GM21619 (cell line): Measurements from ENCODE around the gene FLOT2.
"Not testable (repeated sequence)": the region's sequence is repeated elsewhere in the genome, so short reads cannot be mapped to it uniquely, and the experiment has no call there.

ENCODE experiments used
- ATAC-seq: cut with Tn5 transposase; IDR thresholded peaks from one replicate; pipeline ENCODE4 v1.9.1; 2021; ENCODE audit not compliant: unreplicated experiment

FLOT2 gene

GRCh38 chr17:28897769-28898526, 415 bp upstream of the FLOT2 start:
- ATAC-seq: no peak

- ATAC-seq: no peak
These were observed 1.0 kb downstream of the FLOT2 start for GRCh38 chr17:28896491-28896883.

GRCh38 chr17:28895794-28896447, 1.6 kb downstream of the FLOT2 start:
- no peak for ATAC-seq

GRCh38 chr17:28893248-28894183, 4.0 kb downstream of the FLOT2 start:
- ATAC-seq: not testable (repeated sequence)

GRCh38 chr17:28892024-28892423, 5.5 kb downstream of the FLOT2 start:
- no peak for ATAC-seq

- no peak for ATAC-seq
These were observed 6.3 kb downstream of the FLOT2 start for GRCh38 chr17:28891201-28891600.

- no peak for ATAC-seq
These were observed 7.5 kb downstream of the FLOT2 start for GRCh38 chr17:28889996-28890395.

GRCh38 chr17:28888832-28889231, 8.7 kb downstream of the FLOT2 start:
- ATAC-seq: no peak

- no peak for ATAC-seq
These were observed 9.6 kb downstream of the FLOT2 start for GRCh38 chr17:28887871-28888471.

GRCh38 chr17:28885951-28886350, 11.6 kb downstream of the FLOT2 start:
- no peak for ATAC-seq

GRCh38 chr17:28885363-28885762, 12.2 kb downstream of the FLOT2 start:
- no peak for ATAC-seq

GRCh38 chr17:28883967-28884702, 13.4 kb downstream of the FLOT2 start:
- ATAC-seq: no peak

- ATAC-seq: no peak
These were observed 15.2 kb downstream of the FLOT2 start for GRCh38 chr17:28882154-28882895.

GRCh38 chr17:28881533-28882056, 15.9 kb downstream of the FLOT2 start:
- ATAC-seq: no peak

GRCh38 chr17:28880572-28880945, 17.0 kb downstream of the FLOT2 start:
- ATAC-seq: no peak

- no peak for ATAC-seq
These were observed 17.5 kb downstream of the FLOT2 start for GRCh38 chr17:28879886-28880571.

- no peak for ATAC-seq
These were observed 18.6 kb downstream of the FLOT2 start for GRCh38 chr17:28878981-28879380.

- ATAC-seq: no peak
These were observed 19.2 kb downstream of the FLOT2 start for GRCh38 chr17:28878158-28878910.
